Measurements from ENCODE around the gene RPP21.

RPP21 gene

GRCh38 chr6:30380464-30380863, 35.5 kb downstream of the RPP21 start:
- no peak for DNase-seq (ENCODE audit: low read depth)

GRCh38 chr6:30386166-30386565, 41.2 kb downstream of the RPP21 start:
- DNase-seq (ENCODE audit: low read depth), result no peak

GRCh38 chr6:30391240-30391639, 46.3 kb downstream of the RPP21 start:
- no peak for DNase-seq (ENCODE audit: low read depth)

GRCh38 chr6:30394139-30394538, 49.2 kb downstream of the RPP21 start:
- DNase-seq (ENCODE audit: low read depth), result no peak

All from activated T-cell treated with anti-CD3 and anti-CD28 coated beads for 1 hour (primary cell).